GM19351 (cell line): ENCODE results near the gene CD109.
A peak's percentile ranks its signal among the peaks of the same experiment; 100 is the strongest.

Experiments used
- ATAC-seq: cut with Tn5 transposase; IDR thresholded peaks from one replicate; pipeline ENCODE4 v1.9.1; 2021; ENCODE audit warnings: mild to moderate bottlenecking, moderate library complexity; ENCODE audit not compliant: unreplicated experiment

The CD109 gene

DNA sequence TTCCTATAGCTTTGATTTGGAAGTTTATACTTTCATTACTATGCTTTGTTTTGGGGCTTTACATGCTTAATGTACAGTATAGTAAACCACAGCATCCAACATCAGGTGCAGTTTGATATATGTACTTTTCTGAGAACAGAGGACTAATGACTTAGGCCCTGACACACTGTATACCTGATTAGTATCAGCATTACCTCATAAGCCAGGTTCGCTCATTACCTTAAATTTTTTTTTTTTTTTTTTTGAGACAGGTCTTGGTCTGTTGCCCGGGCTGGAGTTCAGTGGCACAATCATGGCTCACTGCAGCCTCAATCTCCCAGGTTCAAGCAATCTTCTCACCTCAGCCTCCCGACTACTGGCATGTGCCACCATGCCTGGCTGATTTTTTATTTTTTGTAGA, 28.4 kb downstream of the CD109 start:
- ATAC-seq, result no peak

DNA sequence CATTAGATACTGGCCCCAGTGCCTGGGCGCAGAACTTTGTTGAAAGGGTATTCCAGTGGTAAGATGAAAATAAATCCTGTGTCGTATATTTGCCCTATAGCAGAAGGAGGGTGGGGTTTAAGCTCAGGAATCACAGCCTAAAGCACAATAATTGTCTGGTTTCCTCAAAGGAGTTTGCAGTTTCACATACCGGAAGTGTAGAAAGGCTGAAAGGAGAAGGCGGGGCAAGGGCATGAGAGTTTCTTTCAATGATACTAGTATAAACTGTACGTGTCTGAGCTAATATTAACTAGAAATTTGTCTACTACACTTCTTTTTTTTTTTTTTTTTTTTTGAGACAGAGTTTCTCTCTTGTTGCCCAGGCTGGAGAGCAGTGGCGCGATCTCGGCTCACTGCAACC, 29.2 kb downstream of the CD109 start:
- ATAC-seq, result peak; percentile 37

DNA sequence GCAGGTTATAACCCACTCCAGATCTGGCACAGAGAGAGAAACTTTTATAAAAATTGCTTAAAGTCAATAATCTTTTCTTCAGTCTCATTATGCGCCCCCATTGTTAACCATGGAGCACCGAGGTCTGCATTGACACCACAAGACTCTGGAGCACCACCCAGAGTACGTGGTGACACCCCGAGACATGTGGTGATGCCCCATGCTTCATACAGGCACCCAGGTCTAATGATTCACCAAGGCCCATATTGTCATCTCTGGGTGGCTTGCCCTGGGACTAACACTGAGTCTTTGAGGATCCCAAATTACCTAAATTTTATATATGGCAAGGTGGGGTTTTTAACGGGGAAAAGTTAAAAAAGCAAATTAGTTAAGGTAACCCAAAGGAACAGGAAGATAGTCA, 31.1 kb downstream of the CD109 start:
- no peak for ATAC-seq

- ATAC-seq, result peak; percentile 67
Observed at GRCh38 chr6:73728548-73729205, 32.7 kb downstream of the CD109 start.

DNA sequence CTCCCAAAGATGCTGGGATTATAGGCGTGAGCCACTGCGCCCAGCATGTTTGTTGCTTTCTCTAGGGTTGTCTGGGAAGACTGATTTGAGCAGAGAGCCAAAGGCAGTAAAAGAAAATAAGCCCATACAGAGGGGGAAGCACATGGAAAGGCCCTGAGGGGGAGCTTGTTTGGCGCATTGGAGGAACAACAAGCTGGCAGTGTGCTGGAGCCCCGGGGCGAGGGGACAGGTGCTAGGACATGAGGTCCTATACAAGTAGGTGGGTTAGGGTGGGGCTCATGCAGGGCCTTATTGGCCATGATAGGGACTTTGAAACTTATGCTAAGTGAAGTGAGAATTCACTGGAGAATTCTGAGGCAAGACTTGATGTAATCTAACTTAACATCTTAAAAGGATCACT, 35.3 kb downstream of the CD109 start:
- no peak for ATAC-seq

DNA sequence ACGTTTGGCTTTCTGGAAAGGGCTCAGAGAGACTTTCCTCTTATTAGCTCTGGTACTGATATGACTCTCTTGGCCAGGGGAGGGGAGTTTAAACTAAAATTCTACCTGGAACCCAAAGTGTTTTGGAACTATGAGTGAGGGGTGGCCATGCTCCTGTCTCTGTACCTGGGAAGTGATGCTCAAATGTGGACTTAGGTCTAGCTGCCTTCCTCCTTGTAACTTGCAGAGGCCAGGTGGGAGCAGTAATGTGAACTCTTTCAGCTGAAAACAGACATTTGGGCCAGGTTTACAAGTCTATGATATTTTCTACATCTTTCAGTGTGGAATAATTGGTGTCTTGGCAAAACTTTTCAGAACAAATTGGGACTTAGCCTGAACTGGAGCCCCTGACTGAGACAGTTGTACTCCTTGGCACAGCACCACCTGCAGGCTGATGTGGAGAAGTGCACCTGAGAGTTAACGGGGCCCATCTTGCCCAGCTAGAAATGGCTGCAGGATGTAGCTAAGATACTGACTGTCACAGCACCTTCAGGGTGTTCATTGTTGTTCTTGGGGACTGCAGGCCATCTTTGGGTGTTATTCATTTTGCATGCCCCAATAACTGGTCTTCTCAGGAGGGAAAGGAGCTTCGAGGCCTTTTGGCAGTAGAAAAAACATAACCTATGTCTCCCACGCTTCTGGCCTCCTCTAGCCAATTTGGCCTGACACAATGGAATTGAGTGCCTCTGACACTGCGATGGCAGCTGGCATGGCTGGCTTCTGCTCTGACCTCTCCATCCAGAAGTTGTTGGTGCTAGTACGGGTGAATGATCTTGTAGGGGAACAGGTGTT, 37.1 kb downstream of the CD109 start:
- ATAC-seq, result peak; percentile 77

DNA sequence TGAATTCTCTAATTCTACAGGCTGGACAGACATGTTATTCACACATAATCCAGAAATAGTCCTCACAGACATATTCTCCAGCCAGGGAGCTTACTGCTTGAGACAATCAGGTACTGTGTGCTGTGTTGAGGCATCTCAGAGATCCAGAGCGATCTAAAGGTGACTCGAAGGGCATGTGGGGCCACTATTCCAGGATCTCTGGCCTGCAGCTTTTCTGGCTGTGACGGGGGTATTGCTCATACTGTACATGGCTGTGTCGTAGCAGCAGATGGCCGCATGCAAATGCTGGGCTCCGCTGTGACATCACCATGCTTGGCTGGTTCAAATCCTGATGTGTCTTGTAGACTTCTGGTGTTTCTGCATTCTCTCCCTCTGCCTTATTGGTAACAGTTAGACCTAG, 37.8 kb downstream of the CD109 start:
- ATAC-seq, result no peak

DNA sequence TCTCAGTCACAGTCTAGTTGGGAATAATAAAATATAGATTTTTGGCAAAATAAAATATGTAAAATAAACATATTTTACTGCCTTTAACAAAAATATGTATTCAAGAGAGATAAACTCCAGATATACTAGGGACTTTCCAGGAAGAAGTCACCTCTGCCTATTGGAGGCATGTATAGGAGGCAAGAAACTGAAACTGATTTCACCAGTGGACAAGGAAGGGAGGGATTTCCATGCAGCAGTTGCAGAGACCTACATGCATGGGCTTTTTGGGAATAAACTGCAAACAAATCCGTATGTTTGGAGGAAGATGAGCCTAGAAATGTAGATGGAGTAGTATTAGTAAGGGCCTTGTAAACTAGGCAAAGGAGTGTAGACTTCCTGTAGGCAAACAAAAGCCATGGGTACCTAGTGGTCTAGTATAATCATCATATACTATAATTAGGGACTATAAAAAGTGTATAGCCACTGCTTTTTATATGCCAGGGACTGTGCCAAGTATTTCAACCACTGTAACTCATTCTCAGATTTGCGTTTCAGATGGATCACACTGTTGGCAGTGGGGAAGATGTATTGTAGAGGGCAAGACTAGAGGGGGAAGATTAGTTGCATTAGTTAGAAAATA, 38.9 kb downstream of the CD109 start:
- ATAC-seq, result no peak

GRCh38 chr6:73738367-73739028, 42.5 kb downstream of the CD109 start:
- ATAC-seq, result no peak

- peak; percentile 93 for ATAC-seq
Observed at GRCh38 chr6:73739096-73739495, 43.1 kb downstream of the CD109 start.

GRCh38 chr6:73742433-73742832, 46.4 kb downstream of the CD109 start:
- ATAC-seq, result no peak

DNA sequence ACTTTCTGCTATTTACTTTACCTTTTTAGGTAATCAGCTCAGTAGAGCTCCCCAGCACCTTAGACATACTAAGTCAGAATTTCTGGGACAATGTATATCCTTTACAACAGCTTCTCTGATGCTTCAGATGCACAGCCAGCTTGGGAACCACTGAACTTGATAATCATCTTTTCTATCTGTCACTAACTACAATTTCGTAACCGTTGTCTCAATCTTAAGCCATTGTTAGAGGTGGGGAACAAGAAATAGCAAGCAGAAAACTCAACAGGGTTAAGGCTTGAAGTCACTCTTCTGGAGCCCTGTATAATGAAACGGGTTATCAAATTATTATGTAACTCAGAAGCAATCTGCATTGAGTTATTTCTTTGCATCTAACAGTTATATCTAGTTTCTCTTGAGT, 47.1 kb downstream of the CD109 start:
- ATAC-seq, result no peak

DNA sequence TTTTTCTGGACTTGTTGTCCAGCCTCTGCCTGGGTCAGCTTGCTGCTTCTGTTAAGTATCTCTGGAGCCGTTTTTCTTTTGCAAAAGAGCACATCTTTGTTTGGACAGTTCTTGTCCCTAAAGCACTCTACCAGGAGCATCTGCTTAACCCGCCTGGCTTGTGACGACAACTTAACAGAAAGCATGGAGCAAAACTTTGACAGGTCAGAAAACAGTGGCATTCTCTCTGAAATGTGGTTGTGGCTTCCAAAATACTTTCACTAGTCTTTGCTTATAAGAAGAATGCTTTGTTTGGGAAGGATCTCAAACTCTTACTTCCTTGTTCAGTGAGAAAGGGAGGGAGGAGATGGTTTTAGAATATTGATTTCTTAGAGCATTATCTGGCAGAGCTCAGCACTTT, 47.6 kb downstream of the CD109 start:
- no peak for ATAC-seq

DNA sequence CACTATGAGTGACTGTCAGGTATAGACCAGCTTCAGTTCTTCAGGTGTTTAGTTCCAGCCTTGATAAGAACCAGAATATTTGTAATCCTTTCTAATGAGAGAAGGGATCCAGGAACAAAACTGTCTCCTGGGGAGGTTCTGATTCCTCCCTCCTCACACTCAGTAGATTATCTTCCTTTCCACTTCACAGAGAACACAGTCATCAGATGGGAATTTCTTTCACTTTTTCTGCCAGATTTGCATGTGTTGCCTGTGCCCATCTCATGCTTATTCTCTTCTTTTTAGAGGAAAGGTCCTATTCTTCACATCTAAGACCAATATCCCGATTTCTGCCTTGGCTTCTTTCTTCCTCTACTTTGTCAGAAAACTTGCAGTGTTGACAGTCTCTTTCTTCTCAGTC, 50.8 kb downstream of the CD109 start:
- ATAC-seq, result no peak

- peak; percentile 97 for ATAC-seq
Observed at GRCh38 chr6:73747289-73747688, 51.3 kb downstream of the CD109 start.

GRCh38 chr6:73752943-73753342, 56.9 kb downstream of the CD109 start:
- ATAC-seq, result no peak

DNA sequence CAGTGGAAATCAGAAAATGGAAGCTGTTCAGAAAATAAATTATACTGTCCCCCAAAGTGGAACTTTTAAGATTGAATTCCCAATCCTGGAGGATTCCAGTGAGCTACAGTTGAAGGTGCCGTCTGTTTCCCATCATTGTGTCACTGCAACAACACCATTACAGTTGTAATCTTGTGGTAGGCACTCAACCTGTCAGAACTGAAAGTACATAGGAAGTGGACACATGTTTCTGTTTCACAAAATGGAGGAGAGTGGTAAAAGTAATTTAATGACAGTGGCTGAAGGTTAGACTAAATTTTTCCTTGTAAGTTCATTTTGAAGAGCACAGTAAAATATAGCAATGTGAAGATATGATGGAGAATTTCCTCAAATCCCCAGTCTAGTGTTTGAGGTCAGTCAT, 70.0 kb downstream of the CD109 start:
- ATAC-seq, result no peak

- no peak for ATAC-seq
Observed at GRCh38 chr6:73768558-73768957, 72.6 kb downstream of the CD109 start.

GRCh38 chr6:73769976-73770375, 74.0 kb downstream of the CD109 start:
- ATAC-seq, result no peak

DNA sequence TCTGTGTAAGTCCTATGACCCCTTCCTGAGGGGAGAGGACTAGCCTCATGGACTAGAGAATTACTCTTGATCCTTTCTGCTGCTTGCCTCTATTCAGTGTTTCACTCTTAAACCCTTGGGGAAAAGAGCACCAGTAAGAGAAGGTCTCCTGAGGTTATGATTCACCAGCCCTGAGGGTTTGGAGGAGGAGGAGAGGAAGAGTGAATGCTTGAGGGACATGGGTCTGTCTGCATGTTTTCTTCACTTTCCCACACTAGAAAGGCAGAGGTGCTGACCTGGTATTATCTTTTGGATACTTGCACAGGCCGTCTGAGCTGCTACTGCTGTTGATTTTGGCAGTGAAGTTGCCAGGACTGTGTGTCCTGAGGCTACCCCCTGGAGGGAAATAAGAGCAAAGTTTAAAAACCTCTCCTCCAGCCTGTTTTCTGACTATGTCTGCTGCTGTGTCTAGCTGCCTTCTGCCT, 78.3 kb downstream of the CD109 start:
- ATAC-seq, result no peak

GRCh38 chr6:73779943-73780342, 83.9 kb downstream of the CD109 start:
- no peak for ATAC-seq
